NCI-H524 (cell line): Measurements from ENCODE around the gene HLA-E.
A peak's percentile ranks its signal among the peaks of the same experiment; 100 is the strongest.

Source experiments
- DNase-seq, 2 experiments: peaks; one replicate each; lab custom pipeline; 2025; lab: John Stamatoyannopoulos, UW

Gene HLA-E

DNA sequence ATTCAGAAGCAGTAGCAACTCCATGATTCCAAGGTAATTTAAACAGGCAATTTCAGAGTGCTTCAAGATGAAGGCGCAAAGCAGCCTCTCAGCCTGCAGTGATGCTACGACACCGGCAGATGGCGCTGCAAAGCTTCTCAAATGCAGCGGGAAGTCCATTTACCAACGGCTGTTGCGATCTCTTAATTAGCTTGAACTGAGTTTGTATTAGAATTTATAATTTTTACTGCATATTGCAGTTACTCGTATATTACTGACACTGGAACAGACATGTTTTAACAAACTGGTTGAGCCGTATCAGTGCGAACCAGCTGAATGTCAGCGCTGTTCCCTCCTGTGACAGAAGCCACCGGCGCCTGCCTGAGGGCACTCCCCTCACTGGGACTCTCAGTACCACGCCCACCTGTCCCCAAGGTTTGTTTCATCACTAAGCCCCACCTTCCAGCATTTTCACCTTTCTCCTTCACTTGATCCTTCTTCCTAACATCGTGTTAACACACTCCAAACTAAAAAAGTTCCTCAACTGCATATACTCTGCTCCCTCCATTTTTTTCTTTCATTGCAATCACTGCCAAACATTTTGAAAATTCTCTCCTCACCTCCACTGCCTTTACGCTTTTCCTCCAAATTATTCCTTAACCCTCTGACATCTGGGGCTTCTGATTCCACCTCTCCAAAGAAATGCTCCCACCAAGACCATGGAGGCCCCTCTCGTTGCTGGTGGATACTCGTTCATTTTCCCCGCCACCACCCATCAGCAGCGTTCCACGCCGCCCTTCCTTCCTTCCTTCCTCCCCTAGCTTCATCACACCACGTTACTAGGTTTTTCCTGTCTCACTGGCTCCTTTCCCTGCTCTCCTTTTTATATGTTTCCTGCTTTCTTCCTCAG lies 52.5 kb downstream of the HLA-E start:
- DNase-seq = peak in 1 of 2 experiments; percentile 75

DNA sequence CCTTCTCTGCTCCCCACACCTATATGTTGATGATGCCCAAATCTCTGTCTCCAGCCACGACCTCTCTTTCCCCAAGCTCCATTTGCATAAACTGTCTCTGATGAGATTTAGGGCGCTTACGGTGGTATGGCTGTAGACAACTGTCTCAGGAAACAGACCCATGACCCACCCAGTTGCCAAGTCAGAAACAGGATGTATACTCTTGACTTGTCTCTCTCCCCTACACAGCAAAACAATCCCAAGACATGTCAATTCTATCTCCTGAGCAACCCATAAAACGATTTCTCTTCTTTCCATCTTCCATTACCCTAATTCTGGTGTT lies 53.1 kb downstream of the HLA-E start:
- no peak for DNase-seq

DNA sequence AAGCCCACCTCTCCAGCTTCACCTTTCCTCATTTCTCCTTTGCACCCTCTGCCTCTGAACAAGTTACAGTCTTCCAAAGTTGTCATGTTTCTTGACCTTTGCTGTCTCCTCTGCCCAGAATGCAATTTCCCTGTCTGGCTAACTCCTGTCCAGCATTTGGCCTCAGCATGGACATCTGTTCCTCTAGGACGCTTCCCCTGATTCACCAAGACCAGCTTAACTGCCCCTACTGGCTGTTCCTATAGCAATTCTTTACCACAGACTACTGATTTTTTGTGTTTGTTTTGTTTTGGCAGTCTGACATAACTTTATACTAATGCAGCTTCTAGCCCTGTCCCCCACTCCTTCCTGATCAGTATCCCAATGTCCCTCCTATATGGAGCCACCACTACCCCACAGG lies 53.6 kb downstream of the HLA-E start:
- DNase-seq = no peak
